ENCODE measurements around the gene STUB1.
A peak's percentile ranks its signal among the peaks of the same experiment; 100 is the strongest.

Gene STUB1

DNA sequence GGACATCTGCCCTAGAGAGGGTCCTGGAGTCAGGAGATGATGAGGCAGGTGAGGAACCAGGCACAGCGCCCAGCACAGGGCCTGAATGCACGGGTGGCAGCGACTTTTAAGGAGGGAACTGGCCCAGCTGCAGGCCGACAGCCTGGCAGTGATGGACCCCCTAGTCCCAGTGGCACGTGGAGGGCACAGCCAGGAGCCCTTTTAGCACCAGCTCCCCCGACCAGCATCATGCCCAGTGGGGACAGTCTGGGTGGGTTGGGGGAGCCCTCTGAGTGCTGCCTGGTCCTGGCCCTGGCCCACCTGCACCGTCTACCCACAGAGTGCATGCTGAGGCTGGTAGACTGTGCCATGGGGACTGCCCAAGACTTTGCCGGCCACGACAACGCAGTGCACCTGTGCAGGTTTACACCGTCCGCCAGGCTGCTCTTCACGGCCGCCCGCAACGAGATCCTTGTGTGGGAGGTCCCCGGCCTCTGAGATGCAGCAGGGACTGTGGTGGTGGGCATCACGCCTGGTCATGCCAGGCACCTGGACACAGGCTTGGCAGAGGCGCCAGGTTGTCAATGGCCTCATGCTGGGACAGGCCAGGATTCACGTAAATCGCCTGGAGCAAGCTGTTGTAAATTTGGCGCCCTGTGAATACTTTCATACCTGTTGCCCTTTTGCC lies 13.0 kb upstream of the STUB1 start:
- no peak for DNase-seq (ENCODE audit: low spot score)

GRCh38 chr16:667780-668518 lies 12.3 kb upstream of the STUB1 start, which contains the start of gene RHOT2:
Gene RHOT2 (plus strand): TSS chr16:668132. CDS start chr16:668200, 68 bp downstream.
- peak; percentile 93 for DNase-seq (ENCODE audit: low spot score)

DNA sequence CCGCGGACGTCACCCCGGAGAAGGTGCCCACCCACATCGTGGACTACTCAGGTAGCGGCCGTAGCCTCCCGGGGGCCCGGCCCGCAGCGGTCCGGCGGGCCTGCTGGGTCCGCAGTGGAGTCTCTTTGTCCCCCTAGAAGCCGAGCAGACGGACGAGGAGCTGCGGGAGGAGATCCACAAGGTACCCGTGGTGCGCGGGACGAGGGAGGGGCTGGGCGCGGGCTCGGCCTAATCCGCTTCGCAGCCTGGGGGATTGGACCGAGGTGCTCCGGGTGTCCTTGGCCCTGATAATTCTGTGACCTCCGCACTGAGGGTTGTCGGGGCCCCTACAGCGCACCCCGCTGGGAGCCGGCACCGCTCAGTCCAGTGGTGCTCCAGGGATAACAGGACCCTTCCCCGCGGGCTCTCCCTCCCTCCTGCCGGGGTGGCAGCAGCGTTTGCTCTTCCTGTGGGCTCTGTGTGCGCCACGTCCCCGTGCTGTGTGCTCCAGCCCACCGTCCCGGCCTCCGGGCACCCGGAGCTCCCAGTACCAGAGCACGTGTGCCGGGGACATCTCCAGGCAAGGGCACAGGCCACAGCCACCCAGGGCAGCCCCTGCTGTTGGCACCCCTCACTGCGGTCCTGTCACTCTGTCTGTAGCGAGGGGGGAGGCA lies 11.6 kb upstream of the STUB1 start:
- no peak for DNase-seq (ENCODE audit: low spot score)

GRCh38 chr16:669666-670065 lies 10.5 kb upstream of the STUB1 start:
- no peak for DNase-seq (ENCODE audit: low spot score)

- no peak for DNase-seq (ENCODE audit: low spot score)
Observed at GRCh38 chr16:670485-671352, 9.5 kb upstream of the STUB1 start.

- DNase-seq (ENCODE audit: low spot score) = no peak
Observed at GRCh38 chr16:671353-672131, 8.7 kb upstream of the STUB1 start.

DNA sequence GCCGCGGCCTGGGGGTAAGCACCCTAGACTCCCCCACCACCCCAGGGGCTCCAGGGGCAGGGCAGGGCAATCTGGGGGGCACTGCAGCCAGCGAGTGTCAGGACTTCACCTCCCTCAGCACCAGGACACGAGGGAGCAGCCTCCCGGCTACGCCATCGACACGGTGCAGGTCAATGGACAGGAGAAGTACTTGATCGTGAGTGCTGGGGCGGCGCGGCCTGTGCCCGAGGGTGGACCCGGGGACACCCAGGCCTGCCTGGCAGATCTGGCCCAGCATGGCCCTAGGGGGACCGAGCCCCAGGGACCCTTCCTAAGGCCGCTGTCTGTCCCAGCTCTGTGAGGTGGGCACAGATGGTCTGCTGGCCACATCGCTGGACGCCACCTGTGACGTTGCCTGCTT lies 7.8 kb upstream of the STUB1 start:
- no peak for DNase-seq (ENCODE audit: low spot score)

DNA sequence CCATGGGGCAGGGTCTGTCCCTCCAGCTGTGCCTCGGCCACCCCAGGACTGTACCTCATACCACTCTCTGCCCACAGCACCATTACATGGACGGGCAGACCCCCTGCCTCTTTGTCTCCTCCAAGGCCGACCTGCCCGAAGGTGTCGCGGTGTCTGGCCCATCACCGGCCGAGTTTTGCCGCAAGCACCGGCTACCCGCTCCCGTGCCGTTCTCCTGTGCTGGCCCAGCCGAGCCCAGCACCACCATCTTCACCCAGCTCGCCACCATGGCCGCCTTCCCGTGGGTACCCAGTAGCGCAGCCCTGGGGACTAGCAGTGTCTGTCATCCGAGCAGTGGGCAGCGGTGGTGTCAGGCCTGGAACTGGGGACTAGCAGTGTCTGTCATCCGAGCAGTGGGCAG lies 7.4 kb upstream of the STUB1 start:
- no peak for DNase-seq (ENCODE audit: low spot score)

DNA sequence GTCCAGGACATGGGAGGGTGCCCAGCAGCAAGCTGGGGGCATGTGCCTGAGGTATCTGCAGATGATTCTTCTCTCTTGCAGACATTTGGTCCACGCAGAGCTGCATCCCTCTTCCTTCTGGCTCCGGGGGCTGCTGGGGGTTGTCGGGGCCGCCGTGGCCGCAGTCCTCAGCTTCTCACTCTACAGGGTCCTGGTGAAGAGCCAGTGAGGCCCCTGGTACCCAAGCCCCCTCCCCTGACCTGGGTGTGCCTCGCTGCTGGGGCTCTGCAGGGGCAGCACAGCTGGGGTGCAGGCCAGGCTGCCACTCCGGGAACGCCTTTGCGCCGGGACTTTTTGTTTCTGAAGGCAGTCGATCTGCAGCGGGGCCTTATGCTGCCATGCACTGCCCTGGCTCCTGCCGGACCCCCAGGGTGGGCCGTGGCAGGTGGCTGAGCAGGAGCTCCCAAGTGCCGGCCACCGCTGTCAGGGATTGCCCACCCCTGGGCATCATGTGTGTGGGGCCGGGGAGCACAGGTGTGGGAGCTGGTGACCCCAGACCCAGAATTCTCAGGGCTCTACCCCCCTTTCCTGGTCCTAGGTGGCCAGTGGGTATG lies 6.7 kb upstream of the STUB1 start:
- DNase-seq (ENCODE audit: low spot score) = no peak

DNA sequence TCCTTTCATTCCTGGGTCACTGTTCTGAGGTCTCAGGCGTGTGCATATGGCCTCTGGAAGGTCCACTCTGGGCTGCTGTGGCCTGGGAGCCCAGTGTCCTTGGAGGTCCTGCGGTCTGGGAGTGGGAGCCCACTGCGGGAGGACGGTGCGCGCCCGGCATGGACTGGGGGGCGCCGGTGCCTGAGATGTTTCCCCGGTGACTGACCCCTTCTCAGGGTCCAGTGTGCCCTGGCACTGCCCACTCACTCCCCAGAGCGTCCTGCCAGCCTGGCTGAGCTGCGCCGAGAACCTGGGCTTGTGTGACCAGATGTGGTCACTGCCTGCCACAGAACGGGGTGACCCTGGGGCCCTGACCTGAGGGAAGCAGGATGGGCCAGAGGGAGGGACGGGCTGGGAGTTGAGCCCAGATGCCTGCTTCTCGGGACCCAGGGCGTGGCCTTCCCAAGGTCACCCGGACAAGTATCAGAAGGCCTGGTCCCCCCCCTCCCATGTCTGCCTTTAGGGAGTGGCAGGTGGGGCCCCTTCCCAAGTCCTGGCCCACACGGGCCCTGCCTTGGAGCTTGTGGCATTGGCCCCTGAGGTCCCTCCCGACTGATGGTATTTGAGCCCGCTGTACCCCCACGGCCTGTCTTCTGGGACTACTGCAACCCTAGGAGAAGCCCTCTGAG lies 5.9 kb upstream of the STUB1 start:
- no peak for DNase-seq (ENCODE audit: low spot score)

GRCh38 chr16:674968-675883 lies 5.0 kb upstream of the STUB1 start, which contains the start of gene RHBDL1:
Gene RHBDL1 (plus strand): TSS chr16:675671. CDS start chr16:675791, 120 bp downstream.
- DNase-seq (ENCODE audit: low spot score) = no peak

DNA sequence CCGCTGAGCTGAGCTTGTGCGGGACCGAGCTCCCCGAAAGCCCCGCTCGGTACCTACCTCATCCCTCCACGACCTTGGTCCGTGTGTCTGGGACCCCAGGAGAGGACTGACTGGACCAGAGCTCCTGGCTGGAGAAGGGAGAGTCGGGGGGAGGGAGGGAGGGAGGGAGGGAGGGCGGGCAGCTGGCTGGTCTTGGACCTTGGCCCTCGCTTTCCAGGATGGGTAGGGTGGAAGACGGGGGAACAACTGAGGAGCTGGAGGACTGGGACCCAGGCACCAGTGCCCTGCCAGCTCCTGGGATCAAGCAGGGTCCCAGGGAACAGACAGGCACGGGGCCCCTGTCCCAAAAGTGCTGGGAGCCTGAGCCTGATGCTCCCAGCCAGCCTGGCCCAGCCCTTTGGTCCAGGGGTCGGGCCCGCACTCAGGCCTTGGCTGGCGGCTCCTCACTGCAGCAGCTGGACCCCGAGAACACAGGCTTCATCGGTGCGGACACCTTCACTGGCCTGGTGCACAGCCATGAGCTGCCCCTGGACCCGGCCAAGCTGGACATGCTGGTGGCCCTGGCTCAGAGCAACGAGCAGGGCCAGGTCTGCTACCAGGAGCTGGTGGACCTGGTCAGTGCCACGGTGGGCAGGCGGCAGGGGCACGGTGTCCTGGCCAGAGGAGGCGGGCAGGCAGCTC lies 4.2 kb upstream of the STUB1 start:
- no peak for DNase-seq (ENCODE audit: low spot score)

DNA sequence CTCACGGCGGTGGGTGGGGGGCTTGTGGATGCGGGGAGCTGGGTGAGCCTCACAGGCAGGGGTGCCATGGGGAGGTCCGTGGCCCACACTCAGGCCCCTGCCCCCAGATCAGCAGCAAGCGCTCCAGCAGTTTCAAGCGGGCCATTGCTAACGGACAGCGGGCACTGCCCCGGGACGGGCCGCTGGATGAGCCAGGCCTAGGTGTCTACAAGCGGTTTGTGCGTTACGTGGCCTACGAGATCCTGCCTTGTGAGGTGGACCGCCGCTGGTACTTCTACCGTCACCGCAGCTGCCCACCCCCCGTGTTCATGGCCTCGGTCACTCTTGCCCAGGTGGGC lies 3.7 kb upstream of the STUB1 start:
- no peak for DNase-seq (ENCODE audit: low spot score)

DNA sequence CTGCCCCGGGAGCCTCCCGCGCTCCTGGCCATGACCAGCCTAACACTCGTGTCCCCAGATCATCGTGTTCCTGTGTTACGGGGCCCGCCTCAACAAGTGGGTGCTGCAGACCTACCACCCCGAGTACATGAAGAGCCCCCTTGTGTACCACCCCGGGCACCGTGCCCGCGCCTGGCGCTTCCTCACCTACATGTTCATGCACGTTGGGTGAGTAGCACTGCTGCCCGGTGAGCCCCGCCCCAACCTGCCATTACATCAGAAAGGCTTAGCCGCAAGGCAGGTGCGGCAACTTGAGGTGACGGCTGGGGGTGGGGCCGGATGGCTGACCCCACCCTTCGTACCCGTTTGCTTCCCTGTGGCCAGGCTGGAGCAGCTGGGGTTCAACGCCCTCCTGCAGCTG lies 3.3 kb upstream of the STUB1 start:
- no peak for DNase-seq (ENCODE audit: low spot score)

- DNase-seq (ENCODE audit: low spot score) = no peak
Observed at GRCh38 chr16:677316-678190, 2.7 kb upstream of the STUB1 start.

DNA sequence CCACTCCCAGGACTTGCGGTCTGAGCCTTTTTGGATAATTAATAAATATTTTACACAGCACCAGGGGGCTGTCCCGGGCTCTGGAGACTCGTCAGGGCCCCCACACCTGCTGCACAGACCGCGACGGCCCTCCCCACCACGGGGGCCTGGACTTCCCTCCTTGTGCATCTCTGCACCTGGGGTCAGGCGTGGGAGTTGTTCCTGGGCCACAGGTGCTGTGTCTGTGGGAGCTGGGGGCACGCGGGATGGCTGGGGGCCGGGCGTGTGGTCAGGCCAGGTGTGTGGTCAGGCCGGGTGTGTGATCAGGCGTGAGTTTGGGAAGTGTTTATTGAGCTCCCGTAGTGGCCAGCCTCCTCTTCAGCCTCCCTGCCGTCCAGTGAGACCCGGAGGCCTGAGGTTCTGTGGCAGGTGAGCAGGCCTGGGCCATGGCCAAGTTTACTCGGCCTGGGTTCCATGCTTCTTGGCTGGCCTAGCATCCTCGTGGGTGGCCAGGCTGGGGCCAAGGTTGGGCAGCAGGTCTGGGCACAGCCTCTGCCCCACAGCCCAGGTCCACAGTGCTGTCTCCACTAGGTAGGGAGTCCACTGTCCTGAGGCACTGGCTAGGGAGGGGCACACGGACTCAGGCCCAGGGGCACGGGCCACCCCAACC lies 1.9 kb upstream of the STUB1 start:
- no peak for DNase-seq (ENCODE audit: low spot score)
